Activated T-helper 2 cell treated with anti-CD3 and anti-CD28 coated beads, Interferon-gamma antibody, Interleukin-2, Interleukin-4, amounts not matched to agents 10 μg/mL and 5 μg/mL and 100 μg/mL, durations not matched to agents 14 hours and 24 hours and 36 hours (primary cell): ENCODE data around the gene PCDHGC5. TPM values are rescaled to one million over a fixed set of nuclear protein-coding genes. Genes with fewer than 3 reads are reported as not detected.
A peak's percentile ranks its signal among the peaks of the same experiment; 100 is the strongest.

ENCODE experiments used
- DNase-seq: peaks from one replicate; pipeline ENCODE4 v3.0.0; 2021; ENCODE audit warnings: low spot score
- H3K27ac Mint-ChIP-seq: one replicate; pipeline ENCODE4 v1.8.0; 2021; ENCODE audit warnings: mixed read lengths
- H3K27me3 Mint-ChIP-seq: one replicate; pipeline ENCODE4 v1.8.0; 2021; ENCODE audit warnings: low read depth, mixed read lengths
- H3K36me3 Mint-ChIP-seq: one replicate; pipeline ENCODE4 v1.8.0; 2021; ENCODE audit warnings: low read depth, mixed read lengths
- H3K4me1 Mint-ChIP-seq: one replicate; pipeline ENCODE4 v1.8.0; 2021; ENCODE audit warnings: low read depth, mixed read lengths
- H3K4me3 Mint-ChIP-seq: one replicate; pipeline ENCODE4 v1.8.0; 2021; ENCODE audit warnings: low read depth, mild to moderate bottlenecking, moderate library complexity, mixed read lengths
- H3K9me3 Mint-ChIP-seq: one replicate; pipeline ENCODE4 v1.8.0; 2021; ENCODE audit warnings: mixed read lengths
- intact Hi-C: fragments of 100-400 bp; cut with micrococcal nuclease; formaldehyde crosslinking; loops from one replicate; pipeline ENCODE4 v1.15.1; 2023
- total RNA-seq: library from RNA; stranded (reverse); gene quantifications from 2 replicates; pipeline ENCODE4 v1.2.3, GENCODE V29; 2022

PCDHGC5 gene
- total RNA-seq, 1 donor from 2014 or later: not detected

GRCh38 chr5:141519605-141520565, 31.0 kb downstream of the PCDHGC5 start:
- Mint-ChIP-seq H3K9me3 (no peaks in the 10 kb centered on the region), H3K27ac (no peak overlapping the region), H3K4me1 (peaks cover 29% of the 10 kb centered on the region), H3K4me3 (no peak overlapping the region), H3K27me3 (no peaks in the 10 kb centered on the region), H3K36me3 (peaks cover 93% of the 10 kb centered on the region)
- intact Hi-C loops: loop anchor here (5.0 kb wide), 1 partner anchor 37 kb away; no protein-coding TSS in a partner anchor
- no peak for DNase-seq

DNA sequence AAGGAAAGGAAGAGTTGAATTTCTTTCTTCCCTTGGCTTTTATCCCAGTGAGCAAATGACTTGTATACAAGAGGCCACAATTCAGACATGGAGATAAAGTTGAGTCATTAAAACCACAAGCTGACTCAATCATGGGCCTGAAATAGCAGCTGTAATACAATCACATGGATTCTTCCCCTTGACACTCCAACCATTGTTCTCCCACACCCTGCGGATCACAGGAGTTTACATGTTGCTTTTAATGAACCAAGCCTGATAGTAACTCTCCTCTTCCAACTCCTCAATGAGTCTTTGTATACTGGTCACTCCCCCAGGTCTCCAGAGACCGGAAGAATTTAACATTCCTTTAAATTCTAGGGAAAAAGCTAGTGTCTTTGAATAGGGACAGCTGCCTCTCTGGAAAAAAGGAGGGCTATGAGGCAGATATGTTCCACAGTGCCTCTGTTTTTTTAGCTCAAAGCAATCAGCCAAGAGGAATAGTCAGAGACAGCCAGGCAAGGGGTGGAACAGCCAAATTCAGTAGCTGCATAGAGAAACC, 32.4 kb downstream of the PCDHGC5 start:
- intact Hi-C loops: loop anchor here (1.0 to 5.0 kb wide), 2 partner anchors 8 to 36 kb away; no protein-coding TSS in a partner anchor
- no peak overlapping the region for H3K4me3 Mint-ChIP-seq

GRCh38 chr5:141522301-141522700, 33.4 kb downstream of the PCDHGC5 start:
- intact Hi-C loops: loop anchor here (5.0 kb wide), 1 partner anchor 35 kb away; no protein-coding TSS in a partner anchor
- Mint-ChIP-seq H3K27me3 (no peaks in the 10 kb centered on the region), H3K4me1 (peaks cover 30% of the 10 kb centered on the region), H3K4me3 (no peak overlapping the region), H3K9me3 (no peaks in the 10 kb centered on the region), H3K27ac (no peak overlapping the region), H3K36me3 (peaks cover 97% of the 10 kb centered on the region)
- no peak for DNase-seq

More for the DNA sequence above, 32.4 kb downstream of the PCDHGC5 start:
- Mint-ChIP-seq H3K9me3 (no peaks in the 10 kb centered on the region), H3K27ac (peak overlapping the region; percentile 14), H3K4me1 (peaks cover 31% of the 10 kb centered on the region), H3K36me3 (peaks cover 97% of the 10 kb centered on the region), H3K27me3 (no peaks in the 10 kb centered on the region)
- DNase-seq: no peak

DNA sequence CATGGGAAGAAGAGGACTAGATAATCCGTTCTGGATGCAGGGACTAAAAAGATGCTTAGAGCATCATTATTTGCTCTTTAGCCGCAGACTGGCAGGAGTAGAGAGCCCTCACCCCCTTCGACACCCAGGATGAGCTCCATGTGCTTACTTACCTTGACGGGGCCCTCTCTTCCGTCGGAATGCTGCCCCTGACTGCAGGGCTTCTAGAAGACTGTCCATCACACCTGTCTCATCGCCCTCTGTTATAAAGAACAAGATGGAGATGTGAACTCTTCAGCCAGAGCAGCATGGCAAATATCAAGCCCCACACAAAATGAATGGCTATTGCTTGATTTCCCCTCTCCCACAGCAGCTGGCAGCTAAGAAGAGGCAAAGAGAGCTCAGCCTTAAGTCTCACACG, 35.1 kb downstream of the PCDHGC5 start:
- Mint-ChIP-seq H3K27me3 (no peaks in the 10 kb centered on the region), H3K4me3 (no peak overlapping the region), H3K9me3 (no peaks in the 10 kb centered on the region), H3K4me1 (peaks cover 28% of the 10 kb centered on the region), H3K27ac (no peak overlapping the region), H3K36me3 (peaks cover 98% of the 10 kb centered on the region)
- DNase-seq: no peak
- intact Hi-C loops: loop anchor here (5.0 kb wide), 1 partner anchor 33 kb away; no protein-coding TSS in a partner anchor

DNA sequence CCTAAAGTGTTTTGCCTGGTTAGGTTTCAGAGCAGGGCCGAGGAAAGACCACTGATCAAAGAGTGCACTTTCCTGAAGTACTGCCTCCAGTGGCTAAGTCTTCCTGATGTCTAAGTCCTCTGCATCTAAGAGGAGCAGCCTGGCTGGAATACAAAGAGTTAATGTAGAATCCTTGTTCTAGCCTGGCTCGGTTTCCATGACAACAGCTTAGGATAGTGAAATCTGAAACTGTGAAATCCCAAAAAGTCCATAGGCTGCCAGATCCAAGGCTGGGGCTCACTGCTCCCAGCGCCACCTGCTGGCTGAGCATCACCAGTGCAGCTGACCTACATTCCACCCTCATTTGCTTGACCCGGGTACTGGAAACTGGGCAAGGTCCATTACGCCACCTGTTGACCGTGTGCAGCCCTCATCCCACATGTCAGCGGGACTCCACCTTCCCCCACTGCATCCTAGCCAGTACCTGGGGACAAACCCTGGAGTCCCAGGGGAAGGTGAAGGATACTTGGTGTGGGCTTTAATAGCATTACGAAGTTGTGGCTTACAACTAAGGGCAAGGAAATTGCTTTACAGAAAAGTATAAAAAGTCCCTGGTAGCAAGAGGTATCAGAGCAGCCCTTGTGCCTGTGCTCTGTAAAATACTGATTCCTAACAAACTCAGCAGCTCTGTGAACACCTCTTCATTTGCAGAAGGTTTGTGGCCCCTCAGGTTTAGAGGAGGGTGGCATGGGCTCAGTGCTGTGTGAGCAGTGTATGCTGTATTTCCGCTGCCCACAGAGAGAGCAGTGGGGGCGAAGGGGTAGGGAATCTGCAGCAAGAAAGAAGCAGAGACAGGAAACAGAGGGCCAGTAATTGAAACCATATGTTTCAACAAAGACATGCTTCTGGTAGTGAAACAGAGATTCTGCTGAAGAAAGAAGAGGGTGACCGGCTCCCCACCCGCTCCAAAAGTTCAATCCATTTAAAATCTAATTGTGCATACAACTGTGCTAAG, 36.0 kb downstream of the PCDHGC5 start:
- H3K27me3 Mint-ChIP-seq: no peaks in the 10 kb centered on the region
- no peak overlapping the region for H3K27ac Mint-ChIP-seq
- H3K9me3 Mint-ChIP-seq: no peaks in the 10 kb centered on the region
- H3K4me1 Mint-ChIP-seq: peaks cover 28% of the 10 kb centered on the region
- H3K36me3 Mint-ChIP-seq: peaks cover 97% of the 10 kb centered on the region
- peak; percentile 38 for DNase-seq
- H3K4me3 Mint-ChIP-seq: no peak overlapping the region
- intact Hi-C loops: loop anchor here (5.0 kb wide), 1 partner anchor 32 kb away; no protein-coding TSS in a partner anchor

GRCh38 chr5:141525653-141526052, 36.8 kb downstream of the PCDHGC5 start:
- peaks cover 89% of the 10 kb centered on the region for H3K36me3 Mint-ChIP-seq
- no peak overlapping the region for H3K4me3 Mint-ChIP-seq
- DNase-seq: no peak
- H3K9me3 Mint-ChIP-seq: no peaks in the 10 kb centered on the region
- peaks cover 27% of the 10 kb centered on the region for H3K4me1 Mint-ChIP-seq
- no peaks in the 10 kb centered on the region for H3K27me3 Mint-ChIP-seq
- no peak overlapping the region for H3K27ac Mint-ChIP-seq
- intact Hi-C loops: no loop called here

- no peaks in the 10 kb centered on the region for H3K9me3 Mint-ChIP-seq
- no peak overlapping the region for H3K27ac Mint-ChIP-seq
- H3K27me3 Mint-ChIP-seq: no peaks in the 10 kb centered on the region
- H3K36me3 Mint-ChIP-seq: peaks cover 72% of the 10 kb centered on the region
- H3K4me3 Mint-ChIP-seq: no peak overlapping the region
- no peak for DNase-seq
- peaks cover 10% of the 10 kb centered on the region for H3K4me1 Mint-ChIP-seq
- intact Hi-C loops: no loop called here
These were observed 38.5 kb downstream of the PCDHGC5 start for GRCh38 chr5:141527426-141527825.

DNA sequence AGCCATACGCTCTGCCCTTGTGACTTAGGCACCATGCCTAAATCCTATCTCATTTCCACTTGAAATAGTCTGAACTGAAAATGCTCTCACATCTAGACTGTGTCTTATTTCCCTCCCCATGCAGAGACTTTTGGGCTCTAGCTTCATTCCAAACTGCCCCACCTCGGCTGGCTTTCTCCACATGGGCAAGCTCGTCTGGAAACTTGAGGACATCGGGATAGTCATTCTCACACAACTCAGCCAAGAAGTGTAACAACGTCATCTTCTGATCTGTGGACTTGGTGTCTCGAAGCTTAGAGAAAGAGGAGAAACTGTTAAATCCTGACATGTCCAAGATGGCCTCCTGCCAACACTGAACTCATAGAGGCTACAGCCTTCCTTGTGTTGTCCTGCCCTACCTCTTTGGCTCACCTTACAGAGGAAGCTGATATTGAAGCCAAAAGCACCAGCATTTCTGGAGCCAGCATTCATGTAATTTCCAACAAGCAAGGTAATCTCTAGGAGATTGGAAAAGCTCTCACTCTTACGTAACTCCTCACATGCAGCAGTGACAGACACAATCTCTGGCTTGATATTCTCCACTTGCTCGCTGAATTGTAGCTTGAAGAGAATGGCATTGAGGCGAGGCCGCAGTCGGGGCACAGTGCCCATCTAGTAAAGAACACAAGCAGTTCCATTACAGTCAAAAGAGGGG, 39.6 kb downstream of the PCDHGC5 start:
- intact Hi-C loops: no loop called here
- no peak for DNase-seq
- H3K27ac Mint-ChIP-seq: no peak overlapping the region
- no peak overlapping the region for H3K4me3 Mint-ChIP-seq
- H3K27me3 Mint-ChIP-seq: no peaks in the 10 kb centered on the region
- H3K9me3 Mint-ChIP-seq: no peaks in the 10 kb centered on the region
- H3K36me3 Mint-ChIP-seq: peaks cover 62% of the 10 kb centered on the region
- H3K4me1 Mint-ChIP-seq: peaks cover 6% of the 10 kb centered on the region

- peaks cover 60% of the 10 kb centered on the region for H3K36me3 Mint-ChIP-seq
- intact Hi-C loops: no loop called here
- peaks cover 6% of the 10 kb centered on the region for H3K4me1 Mint-ChIP-seq
- no peaks in the 10 kb centered on the region for H3K9me3 Mint-ChIP-seq
- DNase-seq: no peak
- no peaks in the 10 kb centered on the region for H3K27me3 Mint-ChIP-seq
- H3K27ac Mint-ChIP-seq: no peak overlapping the region
- no peak overlapping the region for H3K4me3 Mint-ChIP-seq
These were observed 40.1 kb downstream of the PCDHGC5 start for GRCh38 chr5:141529002-141529401.

DNA sequence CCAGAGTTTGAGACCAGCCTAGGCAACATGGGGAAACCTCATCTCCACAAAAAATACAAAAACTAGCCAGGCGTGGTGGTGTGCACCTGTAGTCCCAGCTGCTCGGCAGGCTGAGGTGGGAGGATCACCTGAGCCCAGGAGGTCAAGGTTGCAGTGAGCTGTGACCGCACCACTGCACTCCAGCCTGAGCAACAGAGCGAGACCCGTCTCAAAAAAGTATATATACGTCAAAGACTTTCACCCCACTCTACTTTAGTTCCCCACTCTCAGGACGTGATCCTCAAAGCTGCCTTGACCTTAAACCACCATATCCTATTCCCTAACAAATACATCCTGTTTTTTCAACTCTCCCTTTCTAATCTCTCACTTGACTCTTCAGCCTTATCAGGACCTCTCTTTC, 41.0 kb downstream of the PCDHGC5 start:
- DNase-seq: no peak
- Mint-ChIP-seq H3K27me3 (no peaks in the 10 kb centered on the region), H3K4me3 (no peak overlapping the region)

DNA sequence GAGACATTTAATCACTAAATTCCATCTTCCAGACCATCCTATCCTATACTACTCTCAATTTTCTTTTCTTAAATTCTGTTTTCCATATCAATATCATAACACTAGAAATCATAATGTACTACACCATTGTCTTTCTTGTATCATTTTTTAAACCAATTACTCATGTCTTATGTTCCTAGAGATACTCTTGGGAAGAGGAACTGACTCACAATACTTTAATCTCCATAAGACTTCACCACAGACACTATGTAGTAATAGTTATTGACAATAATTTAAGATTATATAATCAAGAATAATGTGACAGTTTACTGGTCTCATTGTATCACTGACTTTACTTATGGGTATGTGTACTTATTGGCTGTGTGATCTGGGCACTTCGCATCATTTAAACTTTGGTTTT, 43.8 kb downstream of the PCDHGC5 start:
- H3K27ac Mint-ChIP-seq: no peak overlapping the region
- H3K4me3 Mint-ChIP-seq: no peak overlapping the region
- H3K9me3 Mint-ChIP-seq: no peaks in the 10 kb centered on the region
- no peak for DNase-seq
- peaks cover 54% of the 10 kb centered on the region for H3K36me3 Mint-ChIP-seq
- H3K27me3 Mint-ChIP-seq: no peaks in the 10 kb centered on the region
- intact Hi-C loops: no loop called here
- H3K4me1 Mint-ChIP-seq: no peaks in the 10 kb centered on the region

More for the DNA sequence above, 41.0 kb downstream of the PCDHGC5 start:
- no peaks in the 10 kb centered on the region for H3K9me3 Mint-ChIP-seq
- no peak overlapping the region for H3K27ac Mint-ChIP-seq
- intact Hi-C loops: no loop called here
- H3K4me1 Mint-ChIP-seq: peaks cover 4% of the 10 kb centered on the region
- peaks cover 60% of the 10 kb centered on the region for H3K36me3 Mint-ChIP-seq

DNA sequence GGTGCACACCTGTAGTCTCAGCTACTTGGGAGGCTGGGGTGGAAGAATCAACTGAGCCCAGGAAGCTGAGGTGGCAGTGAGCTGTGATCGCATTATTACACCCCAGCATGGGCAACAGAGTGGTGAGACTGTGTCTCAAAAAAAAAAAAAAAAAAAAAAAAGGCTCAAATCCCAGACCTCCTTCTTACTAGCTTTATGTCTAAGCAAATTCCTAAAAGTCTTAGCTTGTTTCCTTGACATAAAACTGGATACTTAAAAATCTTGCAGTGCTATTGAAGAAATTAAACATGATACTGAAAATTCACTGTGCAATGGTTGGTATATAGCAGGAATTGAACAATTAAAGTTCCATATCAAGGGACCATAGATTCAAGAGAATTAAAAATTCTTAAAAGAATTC, 45.0 kb downstream of the PCDHGC5 start:
- Mint-ChIP-seq H3K27ac (no peak overlapping the region), H3K9me3 (no peaks in the 10 kb centered on the region), H3K4me3 (no peak overlapping the region), H3K27me3 (no peaks in the 10 kb centered on the region), H3K36me3 (peaks cover 42% of the 10 kb centered on the region), H3K4me1 (no peaks in the 10 kb centered on the region)
- intact Hi-C loops: no loop called here
- no peak for DNase-seq
